ENCODE data around the gene CASK.

Gene CASK

GRCh38 chrX:41732260-41732659, 191.1 kb downstream of the CASK start:
- no peak for TF ChIP-seq CTCF (conservative IDR thresholded peaks at IDR 0.05; ENCODE audit: control insufficient read depth, insufficient read depth, low read depth, low read length)
- no peak overlapping the region for H3K4me3 ChIP-seq (ENCODE audit: control insufficient read depth, low read depth, low read length)
- DNase-seq (ENCODE audit: low read depth), result no peak

- DNase-seq (ENCODE audit: low read depth), result peak; percentile 54
- TF ChIP-seq CTCF (conservative IDR thresholded peaks at IDR 0.05; ENCODE audit: control insufficient read depth, insufficient read depth, low read depth, low read length), result no peak
- no peak overlapping the region for H3K4me3 ChIP-seq (ENCODE audit: control insufficient read depth, low read depth, low read length)
These were observed 193.3 kb downstream of the CASK start for GRCh38 chrX:41730081-41730480.

GRCh38 chrX:41728125-41728524, 195.2 kb downstream of the CASK start:
- no peak for DNase-seq (ENCODE audit: low read depth)
- H3K4me3 ChIP-seq (ENCODE audit: control insufficient read depth, low read depth, low read length), result no peak overlapping the region
- no peak for TF ChIP-seq CTCF (conservative IDR thresholded peaks at IDR 0.05; ENCODE audit: control insufficient read depth, insufficient read depth, low read depth, low read length)

- H3K4me3 ChIP-seq (ENCODE audit: control insufficient read depth, low read depth, low read length), result no peak within 1 kb of the TSS
- no peak for TF ChIP-seq CTCF (conservative IDR thresholded peaks at IDR 0.05; ENCODE audit: control insufficient read depth, insufficient read depth, low read depth, low read length)
- DNase-seq (ENCODE audit: low read depth), result no peak
These were observed 199.5 kb downstream of the CASK start, which contains the start of gene GPR82 for GRCh38 chrX:41723826-41724225. TSS of gene GPR82 (plus strand) at chrX:41724181. CDS start at chrX:41727027, 2,846 bp downstream.

GRCh38 chrX:41722816-41723618, 200.3 kb downstream of the CASK start:
- peak; percentile 59 for DNase-seq (ENCODE audit: low read depth)
- H3K4me3 ChIP-seq (ENCODE audit: control insufficient read depth, low read depth, low read length), result no peak overlapping the region
- TF ChIP-seq CTCF (conservative IDR thresholded peaks at IDR 0.05; ENCODE audit: control insufficient read depth, insufficient read depth, low read depth, low read length), result no peak

- no peak for DNase-seq (ENCODE audit: low read depth)
- no peak for TF ChIP-seq CTCF (conservative IDR thresholded peaks at IDR 0.05; ENCODE audit: control insufficient read depth, insufficient read depth, low read depth, low read length)
- H3K4me3 ChIP-seq (ENCODE audit: control insufficient read depth, low read depth, low read length), result no peak overlapping the region
These were observed 201.1 kb downstream of the CASK start for GRCh38 chrX:41722214-41722613.

All from fibroblast of mammary gland (primary cell).